Neutrophil (primary cell): ENCODE measurements around the gene LETM1.

Source experiments
- H3K27ac ChIP-seq: fragments of 200-600 bp; sonication (generic); 2 replicates; pipeline ENCODE4 v1.5.1; 2016; ENCODE audit warnings: mild to moderate bottlenecking, moderate library complexity
- H3K27me3 ChIP-seq: fragments of 200-600 bp; sonication (generic); 2 replicates; pipeline ENCODE4 v1.6.0; 2016; ENCODE audit warnings: mild to moderate bottlenecking
- H3K36me3 ChIP-seq: fragments of 200-600 bp; sonication (generic); 2 replicates; pipeline ENCODE4 v1.5.1; 2017
- H3K4me1 ChIP-seq, 2 experiments: fragments of 200-600 bp in 1 of 2; sonication (generic) in 1 of 2; 1 replicate in 1 of 2; 2 replicates in 1 of 2; pipeline versions ENCODE4 v1.5.1 to v1.6.1; 2013 to 2016; ENCODE audit warnings: low read depth in 1 of 2, low read length in 1 of 2, mild to moderate bottlenecking in 1 of 2, moderate library complexity in 1 of 2; ENCODE audit not compliant: control insufficient read depth in 1 of 2, insufficient read depth in 1 of 2
- H3K4me3 ChIP-seq, 2 experiments: fragments of 200-600 bp in 1 of 2; sonication (generic) in 1 of 2; 1 replicate in 1 of 2; 2 replicates in 1 of 2; pipeline ENCODE4 v1.5.1; 2013 to 2016; ENCODE audit warnings: low read depth in 1 of 2, low read length in 1 of 2, mild to moderate bottlenecking in 1 of 2, moderate library complexity in 1 of 2
- H3K9me3 ChIP-seq: fragments of 200-600 bp; sonication (generic); 2 replicates; pipeline ENCODE4 v1.5.1; 2016
- TF ChIP-seq, protein P1 (sequence below): fragments of 200-600 bp; sonication (generic); IDR thresholded peaks from 2 replicates; pipeline ENCODE4 v1.5.1; 2016; ENCODE audit warnings: antibody characterized with exemption

Gene LETM1

DNA sequence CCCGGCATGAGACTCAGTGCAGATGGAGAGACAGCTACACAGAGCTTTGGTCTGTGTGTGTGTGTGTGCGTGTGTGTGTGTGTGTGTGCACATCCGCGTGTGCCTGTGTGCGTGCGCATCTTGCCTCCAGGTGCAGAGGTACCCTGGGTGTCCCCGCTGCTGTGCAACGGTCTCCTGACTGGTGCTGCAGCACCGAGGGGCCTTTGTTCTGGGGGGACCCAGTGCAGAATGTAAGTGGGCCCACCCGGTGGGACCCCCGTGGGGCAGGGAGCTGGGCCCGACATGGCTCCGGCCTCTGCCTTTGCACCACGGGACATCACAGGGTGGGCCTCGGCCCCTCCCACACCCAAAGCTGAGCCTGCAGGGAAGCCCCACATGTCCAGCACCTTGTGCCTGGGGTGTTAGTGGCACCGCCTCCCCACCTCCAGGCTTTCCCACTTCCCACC, 48.6 kb downstream of the LETM1 start:
- no peaks in the 10 kb centered on the region for H3K27me3 ChIP-seq
- H3K27ac ChIP-seq, result no peak overlapping the region
- no peak overlapping the region for H3K4me3 ChIP-seq
- no peaks in the 10 kb centered on the region for H3K4me1 ChIP-seq
- no peaks in the 10 kb centered on the region for H3K9me3 ChIP-seq
- no peaks in the 10 kb centered on the region for H3K36me3 ChIP-seq
- TF ChIP-seq, protein P1, sequence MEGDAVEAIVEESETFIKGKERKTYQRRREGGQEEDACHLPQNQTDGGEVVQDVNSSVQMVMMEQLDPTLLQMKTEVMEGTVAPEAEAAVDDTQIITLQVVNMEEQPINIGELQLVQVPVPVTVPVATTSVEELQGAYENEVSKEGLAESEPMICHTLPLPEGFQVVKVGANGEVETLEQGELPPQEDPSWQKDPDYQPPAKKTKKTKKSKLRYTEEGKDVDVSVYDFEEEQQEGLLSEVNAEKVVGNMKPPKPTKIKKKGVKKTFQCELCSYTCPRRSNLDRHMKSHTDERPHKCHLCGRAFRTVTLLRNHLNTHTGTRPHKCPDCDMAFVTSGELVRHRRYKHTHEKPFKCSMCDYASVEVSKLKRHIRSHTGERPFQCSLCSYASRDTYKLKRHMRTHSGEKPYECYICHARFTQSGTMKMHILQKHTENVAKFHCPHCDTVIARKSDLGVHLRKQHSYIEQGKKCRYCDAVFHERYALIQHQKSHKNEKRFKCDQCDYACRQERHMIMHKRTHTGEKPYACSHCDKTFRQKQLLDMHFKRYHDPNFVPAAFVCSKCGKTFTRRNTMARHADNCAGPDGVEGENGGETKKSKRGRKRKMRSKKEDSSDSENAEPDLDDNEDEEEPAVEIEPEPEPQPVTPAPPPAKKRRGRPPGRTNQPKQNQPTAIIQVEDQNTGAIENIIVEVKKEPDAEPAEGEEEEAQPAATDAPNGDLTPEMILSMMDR, result no peak

DNA sequence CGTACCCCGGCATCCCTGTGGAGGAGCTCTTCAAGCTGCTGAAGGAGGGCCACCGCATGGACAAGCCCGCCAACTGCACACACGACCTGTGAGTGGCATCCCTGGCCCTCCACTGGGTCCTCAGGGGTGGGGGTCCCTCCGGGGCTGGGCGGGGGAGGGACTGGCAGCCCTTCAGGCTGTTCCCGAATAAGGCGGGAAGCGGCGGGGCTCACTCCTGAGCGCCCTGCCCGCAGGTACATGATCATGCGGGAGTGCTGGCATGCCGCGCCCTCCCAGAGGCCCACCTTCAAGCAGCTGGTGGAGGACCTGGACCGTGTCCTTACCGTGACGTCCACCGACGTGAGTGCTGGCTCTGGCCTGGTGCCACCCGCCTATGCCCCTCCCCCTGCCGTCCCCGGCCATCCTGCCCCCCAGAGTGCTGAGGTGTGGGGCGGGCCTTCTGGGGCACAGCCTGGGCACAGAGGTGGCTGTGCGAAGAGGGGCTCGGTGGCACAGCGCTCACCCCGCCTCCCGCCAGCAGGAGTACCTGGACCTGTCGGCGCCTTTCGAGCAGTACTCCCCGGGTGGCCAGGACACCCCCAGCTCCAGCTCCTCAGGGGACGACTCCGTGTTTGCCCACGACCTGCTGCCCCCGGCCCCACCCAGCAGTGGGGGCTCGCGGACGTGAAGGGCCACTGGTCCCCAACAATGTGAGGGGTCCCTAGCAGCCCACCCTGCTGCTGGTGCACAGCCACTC, 49.2 kb downstream of the LETM1 start:
- no peaks in the 10 kb centered on the region for H3K9me3 ChIP-seq
- no peak overlapping the region for H3K27ac ChIP-seq
- no peak overlapping the region for H3K4me3 ChIP-seq
- no peaks in the 10 kb centered on the region for H3K36me3 ChIP-seq
- no peaks in the 10 kb centered on the region for H3K4me1 ChIP-seq
- TF ChIP-seq, protein P1, result no peak
- no peaks in the 10 kb centered on the region for H3K27me3 ChIP-seq

DNA sequence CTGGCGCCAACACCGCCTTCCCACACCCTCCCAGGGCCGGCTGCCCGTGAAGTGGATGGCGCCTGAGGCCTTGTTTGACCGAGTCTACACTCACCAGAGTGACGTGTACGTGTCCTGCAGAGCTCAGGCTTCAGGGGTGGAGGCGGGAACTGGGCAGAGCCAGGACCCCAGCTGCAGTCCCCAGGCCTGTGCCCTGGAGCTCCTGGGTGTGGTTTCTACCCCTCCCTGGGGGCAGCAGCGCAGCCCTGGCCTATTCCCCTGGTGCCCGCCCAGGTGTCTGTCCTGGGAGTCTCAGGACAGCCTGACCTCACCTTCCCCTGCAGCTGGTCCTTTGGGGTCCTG, 49.8 kb downstream of the LETM1 start:
- TF ChIP-seq, protein P1, result no peak
- Histone ChIP-seq H3K27me3 (no peaks in the 10 kb centered on the region), H3K27ac (no peak overlapping the region), H3K36me3 (no peaks in the 10 kb centered on the region), H3K9me3 (no peaks in the 10 kb centered on the region), H3K4me3 (no peak overlapping the region), H3K4me1 (no peaks in the 10 kb centered on the region)

DNA sequence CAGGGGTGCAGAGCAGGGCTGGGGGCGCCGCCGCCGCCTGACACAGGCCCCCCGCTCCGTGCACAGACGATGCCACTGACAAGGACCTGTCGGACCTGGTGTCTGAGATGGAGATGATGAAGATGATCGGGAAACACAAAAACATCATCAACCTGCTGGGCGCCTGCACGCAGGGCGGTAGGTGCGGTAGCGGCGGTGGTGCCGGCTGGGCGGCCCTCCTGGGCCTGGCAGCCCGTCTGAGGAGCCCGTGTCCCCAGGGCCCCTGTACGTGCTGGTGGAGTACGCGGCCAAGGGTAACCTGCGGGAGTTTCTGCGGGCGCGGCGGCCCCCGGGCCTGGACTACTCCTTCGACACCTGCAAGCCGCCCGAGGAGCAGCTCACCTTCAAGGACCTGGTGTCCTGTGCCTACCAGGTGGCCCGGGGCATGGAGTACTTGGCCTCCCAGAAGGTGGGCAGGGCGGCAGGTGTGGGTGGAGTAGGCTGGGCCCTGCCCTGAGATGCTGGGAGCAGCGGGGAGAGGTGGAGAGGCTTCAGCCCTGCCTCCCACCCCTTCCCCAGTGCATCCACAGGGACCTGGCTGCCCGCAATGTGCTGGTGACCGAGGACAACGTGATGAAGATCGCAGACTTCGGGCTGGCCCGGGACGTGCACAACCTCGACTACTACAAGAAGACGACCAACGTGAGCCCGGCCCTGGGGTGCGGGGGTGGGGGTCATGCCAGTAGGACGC, 50.3 kb downstream of the LETM1 start:
- no peaks in the 10 kb centered on the region for H3K4me1 ChIP-seq
- H3K4me3 ChIP-seq, result no peak overlapping the region
- TF ChIP-seq, protein P1, result no peak
- no peaks in the 10 kb centered on the region for H3K9me3 ChIP-seq
- no peak overlapping the region for H3K27ac ChIP-seq
- H3K27me3 ChIP-seq, result no peaks in the 10 kb centered on the region
- H3K36me3 ChIP-seq, result no peaks in the 10 kb centered on the region

DNA sequence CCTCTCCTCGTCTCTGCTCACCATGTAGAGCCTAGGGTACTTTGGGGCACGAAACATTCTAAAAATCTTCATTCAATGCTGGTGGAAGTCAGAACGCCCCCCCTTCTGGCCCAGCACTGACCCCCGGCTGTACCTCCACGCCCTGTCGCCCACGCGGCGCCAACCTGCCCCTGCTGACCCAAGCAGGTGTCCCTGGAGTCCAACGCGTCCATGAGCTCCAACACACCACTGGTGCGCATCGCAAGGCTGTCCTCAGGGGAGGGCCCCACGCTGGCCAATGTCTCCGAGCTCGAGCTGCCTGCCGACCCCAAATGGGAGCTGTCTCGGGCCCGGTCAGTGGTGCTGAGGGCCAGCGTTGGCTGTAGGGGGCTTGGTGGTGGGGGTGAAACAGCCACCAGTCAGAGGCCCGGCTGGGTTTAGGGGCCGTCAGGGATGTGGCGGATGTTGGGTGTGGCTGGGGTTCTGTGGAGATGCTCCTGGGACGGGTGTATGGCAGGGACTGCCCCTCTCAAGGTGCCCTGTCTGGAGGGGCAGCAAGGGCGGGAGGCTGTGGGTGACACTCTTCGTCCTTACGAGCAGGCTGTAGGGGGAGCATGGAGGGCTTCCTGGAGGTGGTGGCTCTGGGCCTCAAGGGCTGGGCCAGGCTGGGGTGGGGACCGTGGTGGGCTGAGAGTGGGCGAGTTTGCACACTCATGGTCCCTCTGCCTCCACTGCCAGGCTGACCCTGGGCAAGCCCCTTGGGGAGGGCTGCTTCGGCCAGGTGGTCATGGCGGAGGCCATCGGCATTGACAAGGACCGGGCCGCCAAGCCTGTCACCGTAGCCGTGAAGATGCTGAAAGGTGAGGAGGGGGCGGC, 51.1 kb downstream of the LETM1 start:
- Histone ChIP-seq H3K36me3 (no peaks in the 10 kb centered on the region), H3K4me1 (no peaks in the 10 kb centered on the region), H3K27me3 (no peaks in the 10 kb centered on the region), H3K27ac (no peak overlapping the region), H3K4me3 (no peak overlapping the region), H3K9me3 (no peaks in the 10 kb centered on the region)
- TF ChIP-seq, protein P1, result no peak
